RKO (cell line): ENCODE data around the gene ADARB2.
"Not testable (repeated sequence)": the region's sequence is repeated elsewhere in the genome, so short reads cannot be mapped to it uniquely, and the experiment has no call there.

Source experiments
- DNase-seq: peaks from one replicate; pipeline ENCODE4 v3.0.0-alpha.2; 2016; ENCODE audit warnings: low spot score

ADARB2 gene

DNA sequence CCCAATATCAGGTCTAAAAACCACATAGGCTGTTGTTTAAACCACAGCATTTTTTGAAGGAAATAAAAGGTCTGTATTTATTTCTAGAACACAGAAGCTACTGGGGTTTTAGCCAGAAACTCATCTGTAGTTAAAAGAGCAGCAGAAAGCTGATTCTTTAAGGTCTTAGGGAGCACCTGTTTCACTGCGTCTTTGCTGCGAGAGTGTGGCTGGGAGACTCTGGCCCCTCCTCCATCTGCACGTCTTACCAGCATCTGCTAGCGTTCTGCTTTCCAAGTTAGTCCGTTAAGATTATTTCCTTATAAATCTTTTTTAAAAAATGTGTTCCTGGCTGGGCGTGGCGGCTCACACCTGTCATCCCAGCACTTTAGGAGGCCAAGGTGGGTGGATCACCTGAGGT is 95.9 kb downstream of the ADARB2 start:
- no peak for DNase-seq

- DNase-seq, result peak; percentile 58
Measured at GRCh38 chr10:1638889-1639419, 98.4 kb downstream of the ADARB2 start.

GRCh38 chr10:1635340-1635739 is 102.0 kb downstream of the ADARB2 start:
- no peak for DNase-seq

DNA sequence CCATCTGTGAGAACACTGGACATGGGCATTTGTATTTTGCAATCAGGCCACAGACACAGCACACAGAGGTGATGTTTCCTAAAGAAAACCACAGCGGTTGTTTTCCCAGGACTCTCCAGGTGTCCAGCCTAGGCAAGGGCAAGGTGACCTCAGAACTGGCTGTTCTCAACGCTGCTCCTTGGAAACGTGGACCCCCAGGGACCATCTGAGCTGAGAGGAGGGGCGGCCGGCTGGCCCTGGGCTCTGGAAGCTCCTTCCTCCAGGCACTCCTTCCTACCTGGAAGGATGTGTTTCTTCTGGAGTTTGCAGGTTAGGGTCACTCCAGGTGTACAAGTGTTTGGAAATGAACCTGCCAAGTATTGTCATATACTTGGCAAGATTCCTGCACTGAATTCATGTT is 103.1 kb downstream of the ADARB2 start:
- no peak for DNase-seq

- no peak for DNase-seq
Measured at GRCh38 chr10:1633783-1634182, 103.5 kb downstream of the ADARB2 start.

DNA sequence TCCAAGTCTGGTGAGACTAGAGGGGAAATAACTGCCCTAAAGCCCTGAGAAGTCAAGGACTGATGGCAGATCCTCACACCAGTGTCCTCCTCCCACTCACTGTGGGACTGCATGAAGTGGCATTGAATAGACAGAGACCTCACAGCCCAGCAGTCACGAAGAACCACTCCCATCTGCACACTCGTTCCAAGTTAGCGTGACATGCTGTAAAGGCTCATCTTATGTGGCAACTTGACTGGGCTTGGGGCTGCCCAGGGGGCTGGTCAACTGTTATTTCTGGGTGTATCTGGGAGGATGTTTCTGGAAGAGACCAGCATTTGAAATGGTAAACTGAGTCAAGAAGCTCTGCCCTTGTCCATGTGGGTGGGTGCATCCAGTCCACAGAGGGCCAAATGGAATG is 104.7 kb downstream of the ADARB2 start:
- DNase-seq, result no peak

GRCh38 chr10:1632141-1632540 is 105.2 kb downstream of the ADARB2 start:
- DNase-seq, result no peak

DNA sequence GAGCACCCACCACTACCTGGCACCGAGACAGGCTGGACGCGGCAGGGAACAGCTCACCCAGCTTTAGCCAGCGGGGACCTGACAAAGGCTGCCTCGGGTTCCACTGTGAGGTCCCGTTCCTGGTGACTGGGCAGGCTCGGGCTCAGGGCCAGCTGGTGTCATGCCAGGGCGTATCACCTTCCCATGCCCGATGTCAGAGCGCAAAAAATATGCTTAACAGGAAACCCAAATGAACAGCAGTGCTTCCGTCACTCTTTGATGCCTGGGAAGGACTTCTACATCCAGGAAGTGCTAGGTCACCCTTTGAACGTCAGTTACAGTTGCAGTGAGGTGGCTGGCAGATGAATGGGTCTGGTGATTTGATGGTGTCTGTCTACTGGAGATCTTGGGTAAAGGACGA is 106.0 kb downstream of the ADARB2 start:
- DNase-seq, result no peak

- no peak for DNase-seq
Measured at GRCh38 chr10:1630304-1630703, 107.0 kb downstream of the ADARB2 start.

DNA sequence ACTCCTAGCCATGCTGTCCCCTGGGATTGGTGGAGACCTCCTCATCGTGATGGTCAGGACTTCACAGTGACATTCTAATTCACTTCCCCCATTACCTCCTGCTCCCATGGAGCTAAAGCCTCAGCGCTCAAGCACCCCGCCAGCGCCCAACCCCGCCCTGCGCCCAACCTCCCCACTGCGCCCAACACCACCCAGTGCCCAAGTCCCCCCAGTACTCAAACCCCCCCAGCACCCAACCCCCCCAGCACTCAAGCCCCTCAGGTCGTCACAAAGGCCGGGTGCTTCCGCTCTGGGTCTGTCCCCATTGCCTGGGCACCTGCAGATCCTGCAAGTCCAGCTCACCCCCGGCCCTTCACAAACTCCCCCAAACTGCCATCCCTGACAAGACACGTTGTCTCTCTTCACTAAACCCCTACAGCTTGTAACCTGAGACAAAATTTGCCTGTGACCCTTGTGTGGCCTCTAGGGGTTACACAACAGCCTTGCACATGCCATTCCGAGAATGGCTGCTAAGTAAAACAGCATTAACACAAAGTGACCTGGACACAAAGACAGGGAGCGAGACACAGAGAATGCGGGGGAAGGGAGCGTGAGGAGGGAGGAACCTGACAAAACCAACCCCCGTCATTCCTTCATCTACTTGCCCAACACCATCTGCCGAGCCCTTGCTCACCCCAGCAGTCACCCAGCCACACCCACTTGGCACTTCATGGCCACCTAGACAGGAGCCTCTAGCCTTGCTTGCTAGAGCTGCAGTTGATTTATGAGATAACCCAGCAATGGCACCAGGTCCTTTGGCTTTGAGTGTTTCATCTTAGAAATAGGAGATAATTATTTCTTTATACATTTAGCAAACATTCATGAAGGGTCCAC is 107.8 kb downstream of the ADARB2 start:
- DNase-seq, result no peak

GRCh38 chr10:1628757-1629156 is 108.6 kb downstream of the ADARB2 start:
- no peak for DNase-seq

DNA sequence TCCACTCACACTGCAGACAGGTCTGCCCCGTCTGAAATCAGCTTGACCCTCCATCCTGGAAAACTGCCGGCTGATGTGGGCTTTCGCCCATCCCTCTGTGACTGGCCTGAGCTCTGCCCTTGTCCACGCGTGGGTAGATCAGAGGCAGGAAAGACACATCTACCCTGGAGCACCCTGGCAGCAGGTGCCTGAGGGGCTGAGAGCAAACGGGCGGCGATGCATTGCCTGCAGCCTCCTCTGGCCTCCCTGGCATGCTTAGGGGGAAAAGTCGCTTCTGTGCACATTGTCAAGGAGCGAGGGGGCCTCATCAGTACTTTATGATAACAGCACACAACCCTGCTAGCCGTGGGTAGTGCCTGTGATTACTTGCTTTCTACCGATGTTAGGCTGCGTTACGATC is 109.4 kb downstream of the ADARB2 start:
- no peak for DNase-seq

DNA sequence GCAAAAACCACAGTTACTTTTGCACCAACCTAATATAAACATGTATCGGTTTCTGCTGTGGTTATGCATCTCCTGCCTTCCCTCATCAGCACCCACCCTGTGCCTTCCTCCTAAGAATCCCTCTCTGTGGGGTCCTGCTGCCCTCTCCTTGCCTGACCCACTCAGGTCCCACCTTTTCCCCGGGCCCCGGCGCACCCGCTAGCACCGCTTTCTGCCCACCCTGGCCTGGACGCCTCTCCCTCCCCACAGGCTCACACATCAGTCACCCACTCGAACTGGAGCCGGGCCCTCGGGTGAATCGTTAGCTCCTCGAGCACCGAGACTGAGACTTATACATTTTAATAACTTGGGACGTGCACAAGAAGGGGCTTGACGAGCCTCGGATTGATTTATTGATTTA is 110.5 kb downstream of the ADARB2 start:
- no peak for DNase-seq

GRCh38 chr10:1626410-1626809 is 110.9 kb downstream of the ADARB2 start:
- DNase-seq, result no peak

- no peak for DNase-seq
Measured at GRCh38 chr10:1625731-1626130, 111.6 kb downstream of the ADARB2 start.

- no peak for DNase-seq
Measured at GRCh38 chr10:1625079-1625478, 112.2 kb downstream of the ADARB2 start.

- DNase-seq, result no peak
Measured at GRCh38 chr10:1624240-1624639, 113.1 kb downstream of the ADARB2 start.

GRCh38 chr10:1620803-1621202 is 116.5 kb downstream of the ADARB2 start:
- DNase-seq, result peak; percentile 72

DNA sequence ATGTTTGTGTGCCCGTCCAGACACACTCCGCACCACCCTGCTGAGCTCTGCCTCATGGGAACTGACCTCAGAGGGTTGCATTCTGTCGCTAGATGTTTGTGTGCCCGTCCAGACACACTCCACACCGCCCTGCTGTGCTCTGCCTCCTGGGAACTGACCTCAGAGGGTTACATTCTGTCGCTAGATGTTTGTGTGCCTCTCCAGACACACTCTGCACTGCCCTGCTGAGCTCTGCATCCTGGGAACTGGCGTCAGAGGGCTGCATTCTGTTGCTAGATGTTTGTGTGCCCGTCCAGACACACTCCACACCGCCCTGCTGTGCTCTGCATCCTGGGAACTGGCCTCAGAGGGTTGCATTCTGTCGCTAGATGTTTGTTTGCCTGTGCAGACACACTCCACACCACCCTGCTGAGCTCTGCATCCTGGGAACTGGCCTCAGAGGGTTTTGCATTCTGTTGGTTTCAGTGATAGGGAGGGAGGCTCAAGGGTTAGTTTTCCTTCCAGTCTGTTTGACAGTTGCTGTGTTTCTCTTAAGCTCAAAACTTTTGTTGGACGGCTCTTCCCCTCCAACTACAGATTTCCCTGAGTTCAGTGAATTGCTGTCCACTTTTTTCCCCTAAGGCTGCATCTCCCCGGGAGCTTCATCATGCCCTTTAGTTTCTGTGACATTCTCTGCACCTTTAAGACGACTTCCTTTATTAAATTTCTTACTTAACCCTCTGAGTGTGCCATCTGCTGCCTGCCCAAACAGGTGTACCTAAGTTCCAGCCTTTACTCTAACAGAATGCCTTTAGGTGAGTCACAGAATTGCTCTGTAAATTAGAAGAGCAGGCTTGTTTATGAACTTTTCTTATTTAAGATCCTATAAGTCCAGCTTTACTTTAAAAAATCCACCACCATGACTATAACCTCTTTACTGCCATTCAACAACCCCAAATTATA is 119.7 kb downstream of the ADARB2 start:
- not testable (repeated sequence) for DNase-seq

- not testable (repeated sequence) for DNase-seq
Measured at GRCh38 chr10:1616701-1617100, 120.6 kb downstream of the ADARB2 start.

GRCh38 chr10:1615186-1615954 is 122.0 kb downstream of the ADARB2 start:
- DNase-seq, result no peak

DNA sequence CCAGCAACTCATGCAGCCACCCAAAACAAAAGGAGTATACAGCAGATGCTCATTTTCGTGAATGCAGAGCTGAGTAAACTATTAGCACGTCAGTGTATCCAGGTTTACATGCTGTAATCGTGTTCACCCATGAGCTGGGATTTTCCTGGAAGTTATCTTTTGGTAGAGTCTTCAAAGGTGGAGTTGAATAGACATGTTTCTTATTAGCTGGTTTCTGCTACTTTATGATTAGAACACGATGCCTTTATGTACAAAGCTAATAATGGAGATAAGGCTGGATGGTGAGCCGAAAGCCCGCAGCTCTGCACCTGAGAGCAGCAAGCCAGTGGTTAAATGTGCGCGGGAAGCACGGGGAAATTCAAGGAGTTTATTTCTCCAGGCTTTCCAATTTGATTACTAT is 123.8 kb downstream of the ADARB2 start:
- DNase-seq, result no peak
